Measurements from ENCODE around the gene GSE1. TPM values are rescaled to one million over a fixed set of nuclear protein-coding genes. Genes with fewer than 3 reads are reported as not detected.

GSE1 gene
- total RNA-seq, 1 donor from 2014 or later = 87.2 TPM

DNA sequence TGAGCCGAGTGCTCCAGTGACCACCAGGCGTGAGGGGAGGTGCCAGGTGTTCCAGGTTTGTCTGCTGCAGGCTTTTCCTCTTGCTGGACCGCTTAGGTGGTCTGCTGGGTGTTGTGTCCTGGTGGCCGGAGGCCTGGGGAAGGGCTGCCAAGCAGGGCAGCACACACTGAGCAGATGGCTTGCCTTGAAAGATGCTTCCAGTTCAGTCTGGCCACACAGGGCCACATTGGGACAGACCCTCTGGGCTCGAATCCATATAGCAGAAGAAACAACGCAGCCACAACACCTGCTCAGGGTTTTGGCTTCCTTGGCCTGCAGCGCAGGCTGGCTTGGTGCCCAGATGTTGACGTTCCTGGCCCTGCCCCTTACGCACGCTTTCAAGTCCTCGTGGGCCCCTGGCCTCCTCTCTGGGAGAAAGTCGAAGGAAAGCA, 50.8 kb downstream of the GSE1 start:
- DNase-seq (no peak), ATAC-seq (no peak)
- H3K36me3 ChIP-seq = peaks cover 97% of the 10 kb centered on the region
- TF ChIP-seq, protein P1, sequence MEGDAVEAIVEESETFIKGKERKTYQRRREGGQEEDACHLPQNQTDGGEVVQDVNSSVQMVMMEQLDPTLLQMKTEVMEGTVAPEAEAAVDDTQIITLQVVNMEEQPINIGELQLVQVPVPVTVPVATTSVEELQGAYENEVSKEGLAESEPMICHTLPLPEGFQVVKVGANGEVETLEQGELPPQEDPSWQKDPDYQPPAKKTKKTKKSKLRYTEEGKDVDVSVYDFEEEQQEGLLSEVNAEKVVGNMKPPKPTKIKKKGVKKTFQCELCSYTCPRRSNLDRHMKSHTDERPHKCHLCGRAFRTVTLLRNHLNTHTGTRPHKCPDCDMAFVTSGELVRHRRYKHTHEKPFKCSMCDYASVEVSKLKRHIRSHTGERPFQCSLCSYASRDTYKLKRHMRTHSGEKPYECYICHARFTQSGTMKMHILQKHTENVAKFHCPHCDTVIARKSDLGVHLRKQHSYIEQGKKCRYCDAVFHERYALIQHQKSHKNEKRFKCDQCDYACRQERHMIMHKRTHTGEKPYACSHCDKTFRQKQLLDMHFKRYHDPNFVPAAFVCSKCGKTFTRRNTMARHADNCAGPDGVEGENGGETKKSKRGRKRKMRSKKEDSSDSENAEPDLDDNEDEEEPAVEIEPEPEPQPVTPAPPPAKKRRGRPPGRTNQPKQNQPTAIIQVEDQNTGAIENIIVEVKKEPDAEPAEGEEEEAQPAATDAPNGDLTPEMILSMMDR (IDR thresholded peaks at IDR 0.05) = no peak
- no peak overlapping the region for H3K4me3 ChIP-seq
- no peaks in the 10 kb centered on the region for H3K4me1 ChIP-seq
- H3K27me3 ChIP-seq = no peaks in the 10 kb centered on the region
- intact Hi-C loops (cut with DNase I) = no loop called here
- no peak overlapping the region for H3K27ac ChIP-seq
- no peaks in the 10 kb centered on the region for H3K9me3 ChIP-seq

DNA sequence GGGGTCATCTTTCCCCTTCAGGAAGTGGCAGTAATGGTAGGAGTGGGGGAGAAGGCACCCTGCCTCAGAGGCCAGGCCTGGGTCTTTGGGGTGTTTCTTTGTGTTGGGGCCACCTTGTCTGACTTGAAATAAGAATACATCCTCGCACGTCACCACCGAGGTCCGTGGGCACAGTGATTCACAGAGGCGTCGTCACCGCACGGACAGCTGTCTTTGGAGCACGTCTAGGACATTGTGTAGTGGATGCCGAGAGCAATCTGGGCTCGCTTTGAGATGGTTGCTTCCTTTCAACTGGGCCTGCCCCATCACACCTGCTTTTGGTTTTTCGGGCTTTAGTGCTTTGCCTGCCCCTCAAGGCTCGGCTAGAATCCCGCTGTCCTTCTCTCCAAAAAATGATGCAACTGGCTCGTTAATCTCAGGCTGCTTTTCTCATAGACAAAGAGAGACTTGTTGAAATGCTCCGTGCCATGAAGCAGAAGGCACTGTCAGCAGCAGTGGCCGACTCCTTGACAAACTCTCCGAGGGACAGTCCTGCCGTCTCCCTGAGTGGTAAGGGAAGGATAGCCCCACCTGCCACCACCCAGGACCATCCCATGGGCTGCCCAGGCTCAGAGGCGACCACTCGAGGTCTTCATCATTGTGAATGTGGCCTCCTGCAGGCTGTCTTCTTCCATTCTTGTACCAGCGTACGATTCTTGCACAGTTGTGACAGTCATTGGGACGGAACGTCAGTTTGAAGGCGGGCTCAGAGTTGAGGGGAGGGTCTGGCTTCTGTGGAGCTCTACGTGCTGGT, 51.7 kb downstream of the GSE1 start:
- ATAC-seq = no peak
- intact Hi-C loops (cut with DNase I) = no loop called here
- Histone ChIP-seq H3K4me1 (no peaks in the 10 kb centered on the region), H3K27ac (no peak overlapping the region), H3K9me3 (no peaks in the 10 kb centered on the region), H3K27me3 (no peaks in the 10 kb centered on the region), H3K4me3 (no peak overlapping the region), H3K36me3 (peaks cover 97% of the 10 kb centered on the region)
- TF ChIP-seq, protein P1 (IDR thresholded peaks at IDR 0.05) = no peak
- DNase-seq = no peak

DNA sequence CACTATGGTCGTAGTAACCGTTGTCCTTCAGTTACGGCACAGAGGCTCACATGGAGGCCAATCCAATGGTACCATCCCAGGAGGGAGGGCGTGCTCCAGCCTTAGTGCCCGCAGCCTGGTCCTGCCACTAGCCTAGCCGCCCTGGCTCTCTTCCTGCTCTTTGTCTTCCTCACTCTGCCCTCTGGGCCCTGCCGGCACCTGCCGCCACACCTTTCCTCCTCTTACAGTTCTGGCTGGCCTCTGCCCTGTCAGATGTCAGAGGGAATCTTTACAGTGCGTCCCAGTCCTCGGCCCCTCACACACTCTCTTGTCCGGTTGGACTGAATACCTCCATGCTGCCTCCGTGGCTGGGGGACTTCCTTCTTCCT, 52.2 kb downstream of the GSE1 start:
- no peaks in the 10 kb centered on the region for H3K27me3 ChIP-seq
- no peak overlapping the region for H3K27ac ChIP-seq
- H3K9me3 ChIP-seq = no peaks in the 10 kb centered on the region
- TF ChIP-seq, protein P1 (IDR thresholded peaks at IDR 0.05) = no peak
- no peaks in the 10 kb centered on the region for H3K4me1 ChIP-seq
- intact Hi-C loops (cut with DNase I) = no loop called here
- H3K36me3 ChIP-seq = peaks cover 97% of the 10 kb centered on the region
- DNase-seq = no peak
- no peak overlapping the region for H3K4me3 ChIP-seq
- no peak for ATAC-seq

DNA sequence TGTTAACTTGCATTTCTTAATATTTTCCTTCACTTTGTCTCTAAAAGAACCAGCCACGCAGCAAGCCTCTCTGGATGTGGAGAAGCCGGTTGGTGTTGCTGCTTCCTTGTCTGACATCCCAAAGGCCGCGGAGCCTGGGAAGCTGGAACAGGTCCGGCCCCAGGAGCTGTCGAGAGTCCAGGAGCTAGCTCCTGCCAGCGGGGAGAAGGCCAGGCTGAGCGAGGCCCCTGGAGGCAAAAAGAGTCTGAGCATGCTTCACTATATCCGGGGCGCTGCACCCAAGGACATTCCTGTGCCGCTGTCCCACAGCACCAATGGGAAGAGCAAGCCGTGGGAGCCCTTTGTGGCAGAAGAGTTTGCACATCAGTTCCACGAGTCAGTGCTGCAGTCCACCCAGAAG, 52.8 kb downstream of the GSE1 start:
- H3K27ac ChIP-seq = no peak overlapping the region
- H3K9me3 ChIP-seq = no peaks in the 10 kb centered on the region
- ATAC-seq = no peak

DNA sequence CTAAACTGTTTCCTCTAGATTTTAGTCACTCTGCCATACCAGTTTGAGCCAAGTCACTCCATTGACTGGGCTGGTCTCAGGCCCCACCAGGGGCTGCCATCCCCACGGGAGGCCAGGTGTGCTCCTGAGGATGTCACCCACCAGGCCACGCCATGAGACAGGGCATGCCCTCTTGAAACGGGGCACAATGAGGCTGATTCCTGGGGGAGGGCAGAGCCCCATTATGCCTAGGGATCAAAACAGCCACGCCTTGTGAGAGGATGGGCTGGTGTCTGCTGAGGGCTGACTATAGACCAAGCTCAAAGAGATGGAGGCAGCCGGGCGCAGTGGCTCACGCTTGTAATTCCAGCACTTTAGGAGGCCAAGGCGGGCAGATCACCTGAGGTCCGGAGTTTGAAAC, 54.1 kb downstream of the GSE1 start:
- Histone ChIP-seq H3K27ac (no peak overlapping the region), H3K27me3 (no peaks in the 10 kb centered on the region), H3K4me3 (no peak overlapping the region), H3K36me3 (peaks cover 98% of the 10 kb centered on the region), H3K9me3 (no peaks in the 10 kb centered on the region), H3K4me1 (no peaks in the 10 kb centered on the region)
- TF ChIP-seq, protein P1 (IDR thresholded peaks at IDR 0.05) = no peak
- intact Hi-C loops (cut with DNase I) = no loop called here
- no peak for DNase-seq
- no peak for ATAC-seq

More for the DNA sequence above, 52.8 kb downstream of the GSE1 start:
- TF ChIP-seq, protein P1 (IDR thresholded peaks at IDR 0.05) = no peak
- no peak for DNase-seq
- Histone ChIP-seq H3K4me1 (no peaks in the 10 kb centered on the region), H3K36me3 (peaks cover 100% of the 10 kb centered on the region), H3K4me3 (no peak overlapping the region), H3K27me3 (no peaks in the 10 kb centered on the region)
- intact Hi-C loops (cut with DNase I) = no loop called here

All from upper lobe of right lung (tissue), 1 donor.